Fibroblast of mammary gland (primary cell): ENCODE measurements around the gene CEMP1.

Source experiments
- DNase-seq: peaks from one replicate; pipeline ENCODE4 v3.0.0-alpha.2; 2010; ENCODE audit warnings: low read depth
- H3K4me3 ChIP-seq: 2 replicates; pipeline ENCODE4 v1.5.1; 2011; ENCODE audit warnings: low read depth, mild to moderate bottlenecking, low read length, moderate library complexity; ENCODE audit not compliant: control insufficient read depth
- CTCF ChIP-seq: conservative IDR thresholded peaks from 2 replicates; pipeline ENCODE4 v1.5.1; 2011; ENCODE audit warnings: low read depth, low read length, inconsistent platforms; ENCODE audit not compliant: control insufficient read depth, insufficient read depth

The CEMP1 gene

GRCh38 chr16:2492292-2492691 is 38.9 kb downstream of the CEMP1 start:
- TF ChIP-seq CTCF: no peak
- DNase-seq: no peak
- H3K4me3 ChIP-seq: no peak overlapping the region

- H3K4me3 ChIP-seq: no peak overlapping the region
- TF ChIP-seq CTCF: no peak
- no peak for DNase-seq
Measured at GRCh38 chr16:2490190-2491105, 40.8 kb downstream of the CEMP1 start.

- no peak overlapping the region for H3K4me3 ChIP-seq
- no peak for TF ChIP-seq CTCF
- DNase-seq: no peak
Measured at GRCh38 chr16:2489581-2489980, 41.6 kb downstream of the CEMP1 start.

- no peak for TF ChIP-seq CTCF
- DNase-seq: no peak
- no peak overlapping the region for H3K4me3 ChIP-seq
Measured at GRCh38 chr16:2487903-2488531, 43.2 kb downstream of the CEMP1 start.

- no peak for TF ChIP-seq CTCF
- DNase-seq: no peak
- H3K4me3 ChIP-seq: no peak overlapping the region
Measured at GRCh38 chr16:2487517-2487842, 43.7 kb downstream of the CEMP1 start.

- no peak for DNase-seq
- no peak overlapping the region for H3K4me3 ChIP-seq
Measured at GRCh38 chr16:2486645-2487516, 44.3 kb downstream of the CEMP1 start.

More at GRCh38 chr16:2486645-2487516, 44.3 kb downstream of the CEMP1 start:
- no peak for TF ChIP-seq CTCF
